Dendritic cell treated with granulocyte-macrophage colony-stimulating factor and Interleukin-4, amounts not matched to agents 40 ng/mL and 50 ng/mL, for 4 days (primary cell): ENCODE results near the gene RSPH1.

Source experiments
- H3K27ac Mint-ChIP-seq: one replicate; pipeline ENCODE4 v1.8.0; 2022; ENCODE audit warnings: mild to moderate bottlenecking, mixed read lengths
- H3K27me3 Mint-ChIP-seq: one replicate; pipeline ENCODE4 v1.8.0; 2022; ENCODE audit warnings: mild to moderate bottlenecking, mixed read lengths
- H3K36me3 Mint-ChIP-seq: one replicate; pipeline ENCODE4 v1.8.0; 2022; ENCODE audit warnings: low read depth, mixed read lengths
- H3K4me1 Mint-ChIP-seq: one replicate; pipeline ENCODE4 v1.8.0; 2022; ENCODE audit warnings: low read depth, mixed read lengths
- H3K4me3 Mint-ChIP-seq: one replicate; pipeline ENCODE4 v1.8.0; 2022; ENCODE audit warnings: mild to moderate bottlenecking, moderate library complexity, mixed read lengths
- H3K9me3 Mint-ChIP-seq: one replicate; pipeline ENCODE4 v1.8.0; 2022; ENCODE audit warnings: mixed read lengths
- intact Hi-C: fragments of 100-400 bp; cut with micrococcal nuclease; formaldehyde crosslinking; loops from one replicate; pipeline ENCODE4 v1.15.0; 2022

Gene RSPH1

DNA sequence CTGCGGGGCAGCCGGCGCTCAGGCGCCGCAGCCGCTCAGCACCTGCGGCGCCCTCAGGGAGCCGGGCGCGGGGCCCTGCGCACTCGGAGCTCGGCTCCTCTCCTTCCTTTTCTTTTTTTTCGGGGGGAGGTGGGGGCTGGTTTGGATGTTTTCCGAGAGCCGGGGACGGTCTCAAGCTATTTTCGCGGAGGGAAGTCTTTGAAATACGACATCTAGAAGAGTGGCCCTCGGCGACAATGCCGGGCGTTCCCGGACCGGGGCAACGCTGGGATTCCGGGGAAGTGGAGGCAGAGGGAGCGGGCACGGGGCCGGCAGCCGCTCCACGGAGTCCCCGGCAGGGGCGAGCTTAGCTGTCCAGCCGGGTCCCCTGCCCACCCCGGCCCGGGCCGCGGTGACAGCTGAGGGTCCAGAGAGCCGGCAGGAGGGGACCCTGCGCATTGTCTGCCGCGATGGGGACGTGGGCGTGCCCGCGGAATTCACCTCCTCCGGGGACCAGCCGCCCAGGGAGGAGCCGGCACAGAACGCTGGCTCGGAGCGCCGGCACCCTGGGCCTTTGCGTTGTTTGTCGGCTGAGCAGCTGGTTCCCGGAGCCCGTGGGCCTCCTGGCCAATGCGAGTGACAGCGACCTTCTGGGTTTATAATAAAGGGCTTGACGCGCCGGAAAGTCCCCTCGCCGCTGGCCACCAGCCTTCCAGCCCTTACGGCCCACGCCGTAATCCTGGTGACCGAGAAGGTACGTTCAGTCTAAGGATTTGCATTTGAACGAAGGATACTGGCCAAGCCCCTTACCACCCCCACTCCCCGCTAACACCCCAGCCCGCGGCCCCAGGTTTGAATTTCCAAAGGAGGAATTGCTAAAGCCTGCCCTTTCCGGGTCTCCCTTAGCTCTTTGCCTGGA lies 18.2 kb upstream of the RSPH1 start:
- peaks cover 12% of the 10 kb centered on the region for H3K27me3 Mint-ChIP-seq
- intact Hi-C loops: loop anchor here (5.0 kb wide), 1 partner anchor 47 kb away; no protein-coding TSS in a partner anchor

DNA sequence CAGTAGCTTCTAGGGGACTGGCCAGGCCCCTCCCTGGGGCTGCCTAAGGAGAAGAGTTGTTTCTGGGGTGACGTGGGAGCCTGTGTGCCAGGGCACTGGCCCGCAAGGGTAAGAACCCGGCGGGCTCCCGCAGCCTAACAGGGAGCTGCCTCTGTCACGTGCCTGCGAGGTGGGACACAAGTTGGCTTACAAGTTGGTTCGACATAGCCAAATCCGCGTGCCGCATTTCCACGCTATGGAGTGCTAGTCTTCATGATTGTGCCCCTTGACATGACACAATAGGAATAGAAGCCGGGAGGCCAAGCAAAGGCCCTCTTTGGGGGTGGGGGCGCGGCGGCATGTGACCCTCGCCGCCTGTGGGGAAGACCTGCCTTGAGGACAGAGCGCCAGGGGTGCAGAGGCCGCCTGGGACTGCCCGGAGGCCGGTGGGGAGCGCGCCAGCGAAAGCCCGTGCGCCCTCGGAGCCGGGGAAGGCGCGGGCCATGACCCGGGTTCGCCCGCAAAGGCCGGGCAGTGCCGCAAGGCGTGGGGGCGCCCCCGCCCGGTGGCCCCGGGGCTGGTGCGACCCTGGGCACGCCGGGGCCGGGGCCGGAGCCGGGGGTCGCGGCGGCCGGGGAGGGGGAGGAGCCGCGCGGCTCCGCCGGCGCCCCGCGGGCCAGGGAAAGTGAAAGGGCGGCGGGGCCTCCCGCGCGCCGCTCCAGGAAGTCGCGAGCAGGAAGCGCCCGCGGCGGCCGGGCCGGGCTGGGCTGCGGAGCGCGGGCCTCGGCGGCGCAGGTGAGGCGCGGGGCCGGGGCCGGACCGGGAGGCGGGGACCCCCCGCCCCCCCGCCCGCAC lies 17.3 kb upstream of the RSPH1 start, which contains the start of gene SLC37A1:
TSS of gene SLC37A1 (plus strand) at position 702 of the 834 bp plus-strand sequence. CDS start 4,603 bp downstream, outside the sequence.
- Mint-ChIP-seq H3K27me3 (peaks cover 12% of the 10 kb centered on the region), H3K4me3 (peak within 1 kb of the TSS; percentile 84), H3K4me1 (peaks cover 16% of the 10 kb centered on the region), H3K36me3 (peaks cover 22% of the 10 kb centered on the region), H3K9me3 (no peaks in the 10 kb centered on the region), H3K27ac (peak within 1 kb of the TSS; percentile 77)
- intact Hi-C loops: loop anchor here (5.0 kb wide), 1 partner anchor 46 kb away; no protein-coding TSS in a partner anchor

More for the DNA sequence above, 18.2 kb upstream of the RSPH1 start:
- Mint-ChIP-seq H3K4me3 (peak overlapping the region; percentile 84), H3K27ac (peak overlapping the region; percentile 77), H3K4me1 (peaks cover 16% of the 10 kb centered on the region), H3K9me3 (no peaks in the 10 kb centered on the region), H3K36me3 (peaks cover 31% of the 10 kb centered on the region)

GRCh38 chr21:42512346-42513034 lies 16.5 kb upstream of the RSPH1 start:
- H3K4me1 Mint-ChIP-seq: peaks cover 16% of the 10 kb centered on the region
- H3K4me3 Mint-ChIP-seq: no peak overlapping the region
- intact Hi-C loops: loop anchor here (5.0 kb wide), 1 partner anchor 45 kb away; no protein-coding TSS in a partner anchor
- H3K27ac Mint-ChIP-seq: no peak overlapping the region
- peaks cover 12% of the 10 kb centered on the region for H3K27me3 Mint-ChIP-seq
- no peaks in the 10 kb centered on the region for H3K9me3 Mint-ChIP-seq
- peaks cover 15% of the 10 kb centered on the region for H3K36me3 Mint-ChIP-seq

DNA sequence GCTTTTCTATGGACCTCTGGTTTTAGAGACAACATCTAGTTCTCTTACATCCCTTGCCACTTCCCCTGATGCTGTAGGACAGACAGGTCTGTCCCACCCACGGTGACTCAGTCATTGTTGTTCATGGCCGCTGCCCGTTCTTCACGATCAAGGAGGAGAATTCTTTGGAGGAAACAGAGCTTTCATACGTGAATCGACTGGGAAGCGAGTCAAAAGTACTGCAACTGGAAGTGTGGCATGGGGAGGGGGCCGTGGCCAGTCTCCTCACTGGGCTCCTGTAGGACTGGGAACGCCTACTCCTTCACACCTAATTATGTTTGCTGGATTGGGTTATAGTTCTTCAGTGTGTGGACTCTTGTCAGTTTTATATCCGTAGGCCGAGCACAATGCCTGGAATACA lies 13.2 kb upstream of the RSPH1 start:
- Mint-ChIP-seq H3K4me1 (peaks cover 11% of the 10 kb centered on the region), H3K27ac (no peak overlapping the region)
- intact Hi-C loops: no loop called here

DNA sequence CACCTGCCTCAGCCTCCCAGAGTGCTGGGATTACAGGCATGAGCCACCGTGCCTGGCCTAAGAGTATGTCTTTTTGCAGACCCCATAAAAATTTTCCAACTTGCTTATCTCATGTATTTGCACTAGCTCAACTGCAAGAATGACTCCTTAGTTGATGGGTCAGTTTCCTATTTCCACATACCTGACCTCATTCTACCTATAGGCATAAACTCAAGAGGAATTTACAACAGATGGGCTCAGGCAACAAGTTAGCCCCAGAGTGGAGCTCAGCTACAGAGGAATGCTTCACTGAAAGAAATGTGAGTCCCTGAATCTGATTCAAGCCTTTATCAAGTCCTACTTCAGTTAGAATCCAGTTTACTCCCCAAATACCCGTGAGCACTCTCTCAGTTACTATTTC lies 12.3 kb upstream of the RSPH1 start:
- H3K4me3 Mint-ChIP-seq: no peak overlapping the region
- H3K4me1 Mint-ChIP-seq: peaks cover 15% of the 10 kb centered on the region
- H3K27ac Mint-ChIP-seq: no peak overlapping the region
- H3K9me3 Mint-ChIP-seq: no peaks in the 10 kb centered on the region
- intact Hi-C loops: no loop called here
- peaks cover 12% of the 10 kb centered on the region for H3K27me3 Mint-ChIP-seq
- no peaks in the 10 kb centered on the region for H3K36me3 Mint-ChIP-seq

More for the DNA sequence above, 13.2 kb upstream of the RSPH1 start:
- peaks cover 12% of the 10 kb centered on the region for H3K27me3 Mint-ChIP-seq
- peaks cover 4% of the 10 kb centered on the region for H3K36me3 Mint-ChIP-seq
- H3K4me3 Mint-ChIP-seq: no peak overlapping the region
- H3K9me3 Mint-ChIP-seq: no peaks in the 10 kb centered on the region

DNA sequence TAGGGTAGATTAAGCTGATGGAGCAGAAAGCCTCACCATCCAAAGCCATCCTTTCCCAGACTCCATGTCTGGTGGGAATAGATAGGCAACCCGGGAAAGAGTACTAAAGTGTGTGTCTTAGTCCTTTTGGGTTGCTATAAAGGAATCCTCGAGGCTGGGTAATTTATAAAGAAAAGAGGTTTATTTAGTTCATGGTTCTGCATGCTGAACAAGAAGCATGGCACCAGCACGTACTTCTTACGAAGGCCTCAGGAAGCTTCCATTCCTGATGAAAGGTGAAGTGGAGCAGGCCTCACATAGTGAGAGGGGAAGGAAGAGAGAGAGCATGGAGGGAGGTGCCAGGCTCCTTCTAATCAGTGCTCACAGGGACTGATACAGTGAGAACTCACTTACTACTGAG lies 11.4 kb upstream of the RSPH1 start:
- peaks cover 5% of the 10 kb centered on the region for H3K27me3 Mint-ChIP-seq
- H3K27ac Mint-ChIP-seq: no peak overlapping the region
- no peaks in the 10 kb centered on the region for H3K36me3 Mint-ChIP-seq
- H3K4me3 Mint-ChIP-seq: no peak overlapping the region
- peaks cover 17% of the 10 kb centered on the region for H3K4me1 Mint-ChIP-seq
- intact Hi-C loops: no loop called here
- H3K9me3 Mint-ChIP-seq: no peaks in the 10 kb centered on the region

GRCh38 chr21:42505090-42505726 lies 9.2 kb upstream of the RSPH1 start:
- H3K27me3 Mint-ChIP-seq: peaks cover 2% of the 10 kb centered on the region
- peaks cover 17% of the 10 kb centered on the region for H3K4me1 Mint-ChIP-seq
- H3K36me3 Mint-ChIP-seq: no peaks in the 10 kb centered on the region
- no peaks in the 10 kb centered on the region for H3K9me3 Mint-ChIP-seq
- intact Hi-C loops: no loop called here
- H3K27ac Mint-ChIP-seq: peak overlapping the region; percentile 66
- no peak overlapping the region for H3K4me3 Mint-ChIP-seq

- H3K4me3 Mint-ChIP-seq: no peak overlapping the region
- no peaks in the 10 kb centered on the region for H3K9me3 Mint-ChIP-seq
- intact Hi-C loops: no loop called here
- H3K27me3 Mint-ChIP-seq: no peaks in the 10 kb centered on the region
- H3K4me1 Mint-ChIP-seq: peaks cover 17% of the 10 kb centered on the region
- no peak overlapping the region for H3K27ac Mint-ChIP-seq
- no peaks in the 10 kb centered on the region for H3K36me3 Mint-ChIP-seq
Observed at GRCh38 chr21:42503711-42504110, 7.7 kb upstream of the RSPH1 start.

DNA sequence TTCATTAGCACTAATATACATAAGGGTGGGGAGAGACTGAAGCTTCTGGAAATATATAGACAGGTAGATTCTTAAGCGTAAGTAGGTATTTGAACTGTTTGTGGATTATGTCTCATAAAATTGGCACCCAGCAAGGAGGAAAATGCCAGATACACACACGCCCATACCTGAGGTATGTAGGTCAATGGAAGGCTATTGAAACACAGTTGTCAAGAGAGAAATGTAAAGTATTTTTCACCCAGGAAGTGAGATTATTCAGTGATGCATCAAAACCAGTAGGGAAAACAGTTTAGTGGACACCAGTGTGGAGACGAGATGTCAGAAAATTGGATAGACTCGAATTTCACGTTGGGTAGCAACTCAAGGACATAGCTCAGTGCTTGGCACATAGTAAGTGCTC lies 4.7 kb upstream of the RSPH1 start:
- no peaks in the 10 kb centered on the region for H3K27me3 Mint-ChIP-seq
- H3K4me3 Mint-ChIP-seq: no peak overlapping the region

GRCh38 chr21:42500225-42500624 lies 4.2 kb upstream of the RSPH1 start:
- intact Hi-C loops: no loop called here
- H3K27me3 Mint-ChIP-seq: no peaks in the 10 kb centered on the region
- peaks cover 10% of the 10 kb centered on the region for H3K36me3 Mint-ChIP-seq
- H3K4me3 Mint-ChIP-seq: no peak overlapping the region
- no peaks in the 10 kb centered on the region for H3K9me3 Mint-ChIP-seq
- peaks cover 30% of the 10 kb centered on the region for H3K4me1 Mint-ChIP-seq
- H3K27ac Mint-ChIP-seq: no peak overlapping the region

More for the DNA sequence above, 4.7 kb upstream of the RSPH1 start:
- Mint-ChIP-seq H3K4me1 (peaks cover 29% of the 10 kb centered on the region), H3K36me3 (peaks cover 10% of the 10 kb centered on the region), H3K27ac (no peak overlapping the region), H3K9me3 (no peaks in the 10 kb centered on the region)
- intact Hi-C loops: no loop called here

DNA sequence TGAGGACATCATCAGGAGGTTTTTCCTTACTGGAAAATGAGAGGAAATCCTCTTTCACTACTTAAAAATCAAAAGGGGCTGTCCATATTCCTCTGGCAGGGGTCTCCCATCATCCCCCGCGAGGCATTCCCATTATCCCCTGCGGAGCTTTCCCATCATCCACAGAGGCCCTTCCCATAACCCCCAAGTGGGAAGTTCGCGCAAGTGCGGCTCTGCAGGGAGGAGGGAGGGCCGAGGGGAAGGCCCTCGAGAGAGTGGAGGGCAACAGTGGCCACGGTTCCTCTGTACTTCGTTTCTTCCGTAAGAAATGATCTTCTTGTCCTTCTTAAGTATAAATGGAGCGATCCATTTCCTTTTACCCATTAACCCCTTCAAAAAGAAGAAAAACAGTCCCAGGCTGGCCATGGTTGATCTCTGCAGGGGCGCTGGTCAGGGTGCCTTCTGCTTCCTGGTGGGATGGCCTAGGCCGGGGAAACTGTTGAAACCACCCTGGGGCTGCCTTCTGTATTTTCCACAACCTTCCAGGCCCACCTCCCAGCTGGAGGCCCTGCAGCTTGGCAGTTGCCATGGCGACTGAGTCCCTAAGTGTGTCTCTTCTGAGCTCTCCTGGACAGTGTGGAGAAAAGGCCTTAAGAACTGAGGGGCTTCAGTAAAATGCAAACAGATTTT lies 3.6 kb upstream of the RSPH1 start:
- no peak overlapping the region for H3K27ac Mint-ChIP-seq
- no peak overlapping the region for H3K4me3 Mint-ChIP-seq
- intact Hi-C loops: no loop called here
- peaks cover 24% of the 10 kb centered on the region for H3K4me1 Mint-ChIP-seq
- H3K9me3 Mint-ChIP-seq: no peaks in the 10 kb centered on the region
- H3K36me3 Mint-ChIP-seq: peaks cover 10% of the 10 kb centered on the region
- H3K27me3 Mint-ChIP-seq: peaks cover 4% of the 10 kb centered on the region

DNA sequence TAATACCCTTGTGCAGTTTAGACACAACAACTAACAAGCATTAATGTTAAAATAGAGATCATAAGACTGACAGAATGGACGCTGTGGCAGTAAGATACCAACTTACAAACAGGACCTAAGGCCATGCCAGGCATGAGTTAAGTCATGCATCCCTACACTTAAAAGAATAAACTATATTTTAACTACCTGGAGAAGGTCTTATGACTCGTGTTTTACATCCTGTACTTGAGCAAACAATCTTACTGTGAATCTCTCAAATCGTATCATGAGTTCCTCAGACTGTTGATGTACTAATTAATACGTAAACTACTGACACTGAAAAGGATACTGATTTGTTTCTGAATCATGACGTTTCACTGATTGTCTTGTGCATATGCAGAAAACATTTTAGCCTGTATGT lies 2.0 kb upstream of the RSPH1 start:
- no peak overlapping the region for H3K27ac Mint-ChIP-seq
- no peak overlapping the region for H3K4me3 Mint-ChIP-seq
- intact Hi-C loops: no loop called here
- peaks cover 4% of the 10 kb centered on the region for H3K27me3 Mint-ChIP-seq
- no peaks in the 10 kb centered on the region for H3K9me3 Mint-ChIP-seq
- H3K36me3 Mint-ChIP-seq: peaks cover 10% of the 10 kb centered on the region
- peaks cover 16% of the 10 kb centered on the region for H3K4me1 Mint-ChIP-seq

DNA sequence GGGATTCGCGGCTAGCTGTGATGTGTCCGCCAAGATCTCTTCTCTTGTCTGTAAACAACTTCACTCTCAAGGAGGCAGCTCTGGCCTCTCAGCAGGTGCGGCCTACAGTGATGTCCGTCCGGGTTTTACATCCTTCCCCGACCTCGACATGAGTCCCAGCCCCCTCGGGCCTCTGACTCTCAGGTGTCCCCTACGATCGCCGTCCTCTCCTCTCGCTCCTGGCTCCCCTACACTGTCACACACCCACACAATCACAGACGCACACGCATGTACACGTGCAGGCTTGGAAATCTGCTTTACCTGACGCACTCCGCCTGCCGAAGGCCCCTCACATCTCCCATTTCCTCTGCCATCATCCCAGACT lies 797 bp upstream of the RSPH1 start:
- intact Hi-C loops: no loop called here
- Mint-ChIP-seq H3K27ac (peak overlapping the region; percentile 82), H3K9me3 (no peaks in the 10 kb centered on the region), H3K27me3 (peaks cover 9% of the 10 kb centered on the region), H3K36me3 (peaks cover 10% of the 10 kb centered on the region), H3K4me1 (peaks cover 16% of the 10 kb centered on the region), H3K4me3 (peak overlapping the region; percentile 97)
